A204.1 (cell line): ENCODE results near the gene CFAP92.

ENCODE experiments used
- FAIRE-seq: peaks from 2 replicates; lab custom pipeline; 2012; peaks lifted over from hg19 to GRCh38; lab: Jason Lieb, UNC

CFAP92 gene

DNA sequence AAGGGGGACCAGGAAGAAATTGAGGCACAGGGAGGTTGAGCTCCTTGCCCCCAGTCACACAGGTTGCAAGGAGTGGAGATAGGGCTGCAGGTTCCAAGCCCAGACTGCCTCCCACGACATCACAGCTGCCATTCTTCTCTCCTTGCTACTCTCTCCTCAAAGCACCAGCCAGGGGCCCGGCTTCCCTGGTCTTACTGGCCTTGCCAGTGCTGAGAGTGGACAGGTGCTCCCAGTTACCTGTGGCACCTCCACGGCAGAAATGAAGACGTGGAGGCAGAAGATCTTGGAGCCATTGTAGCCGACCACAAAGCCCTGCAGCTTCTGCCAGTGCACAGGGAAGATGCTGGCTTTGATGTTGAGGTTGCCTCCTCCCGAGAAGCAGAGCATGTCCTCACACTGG, 132.4 kb downstream of the CFAP92 start:
- no peak for FAIRE-seq
